ENCODE measurements around the gene XKR7. TPM values are rescaled to one million over a fixed set of nuclear protein-coding genes. Genes with fewer than 3 reads are reported as not detected.

The XKR7 gene
- total and polyA plus RNA-seq, 2 donors (not counting 3 experiments of a cell fraction or from before 2014, with no cell fraction given): 0.04 TPM; not detected in 1

- TF ChIP-seq FOS (IDR thresholded peaks at IDR 0.05; ENCODE audit: borderline replicate concordance, insufficient read depth, low read length): no peak
- TF ChIP-seq EZH2 (IDR thresholded peaks at IDR 0.05; ENCODE audit: borderline replicate concordance, low read depth, low read length, severe bottlenecking): no peak
- no peak for TF ChIP-seq MYC (IDR thresholded peaks at IDR 0.05; ENCODE audit: low read depth, low read length)
- TF ChIP-seq POLR2AphosphoS5 (IDR thresholded peaks at IDR 0.05; ENCODE audit: insufficient read depth, low read depth, low read length): no peak
- no peak for DNase-seq (ENCODE audit: low read depth, low spot score)
- Histone ChIP-seq H3K27me3 (ENCODE audit: control insufficient read depth in 2 of 2, insufficient read depth in 2 of 2, low read length in 2 of 2) (no peaks in the 10 kb centered on the region), H3K36me3 (ENCODE audit: control insufficient read depth in 2 of 2, extremely low read depth in 1 of 2, insufficient read depth in 2 of 2, low read length in 2 of 2) (no peaks in the 10 kb centered on the region), H3K79me2 (ENCODE audit: control insufficient read depth, insufficient read depth, low read length) (no peaks in the 10 kb centered on the region), H3K4me3 (replicated peaks in 1 of 3; ENCODE audit: insufficient read depth in 1 of 3, low read depth in 1 of 3, low read length in 3 of 3) (no peak overlapping the region), H3K4me2 (ENCODE audit: insufficient read depth, low read length) (no peak overlapping the region), H3K9me3 (replicated peaks; ENCODE audit: control insufficient read depth, insufficient read depth, low read length) (no peaks in the 10 kb centered on the region), H3K9me1 (replicated peaks; ENCODE audit: control insufficient read depth, extremely low read depth, insufficient read depth, low read length) (no peaks in the 10 kb centered on the region), H3K9ac (replicated peaks; ENCODE audit: extremely low read depth, insufficient read depth, low read length) (no peak overlapping the region), H3K4me1 (ENCODE audit: control insufficient read depth, extremely low read depth, insufficient read depth, low read length) (peaks cover 31% of the 10 kb centered on the region), H3K27ac (ENCODE audit: insufficient read depth, low read depth, low read length) (no peak overlapping the region), H2AFZ (ENCODE audit: low read depth, low read length) (no peak overlapping the region), H4K20me1 (replicated peaks; ENCODE audit: control insufficient read depth, extremely low read depth, insufficient read depth, low read length) (no peaks in the 10 kb centered on the region)
- intact Hi-C loops (cut with micrococcal nuclease) (loop anchor here (5.0 kb wide), 2 partner anchors 53 to 123 kb away; partner anchors contain the start of gene PDRG1), dilution Hi-C loops (cut with MboI; ENCODE audit: extremely low pct_ligation_motif_present, low sequenced_read_pairs) (no loop called here)
- FAIRE-seq: no peak
- ChIA-PET CTCF (interaction anchor here (1.1 to 1.2 kb wide), 2 partner anchors 12 to 14 kb away, joined by 3 read pairs; no protein-coding TSS in a partner anchor), POLR2A (interaction anchor here (0.6 kb wide), 1 partner anchor 23 kb away, joined by 4 read pairs; no protein-coding TSS in a partner anchor)
- no TSS peak for BruUV-seq (replicated peaks)
Observed at GRCh38 chr20:32004963-32005362, 37.0 kb downstream of the XKR7 start.

- Histone ChIP-seq H3K36me3 (ENCODE audit: control insufficient read depth in 2 of 2, extremely low read depth in 1 of 2, insufficient read depth in 2 of 2, low read length in 2 of 2) (no peaks in the 10 kb centered on the region), H3K9ac (replicated peaks; ENCODE audit: extremely low read depth, insufficient read depth, low read length) (no peak overlapping the region), H3K4me3 (replicated peaks in 1 of 3; ENCODE audit: insufficient read depth in 1 of 3, low read depth in 1 of 3, low read length in 3 of 3) (no peak overlapping the region), H3K27me3 (ENCODE audit: control insufficient read depth in 2 of 2, insufficient read depth in 2 of 2, low read length in 2 of 2) (no peaks in the 10 kb centered on the region), H3K4me1 (ENCODE audit: control insufficient read depth, extremely low read depth, insufficient read depth, low read length) (peaks cover 39% of the 10 kb centered on the region), H3K9me3 (replicated peaks; ENCODE audit: control insufficient read depth, insufficient read depth, low read length) (no peaks in the 10 kb centered on the region), H3K4me2 (ENCODE audit: insufficient read depth, low read length) (no peak overlapping the region), H2AFZ (ENCODE audit: low read depth, low read length) (no peak overlapping the region), H3K9me1 (replicated peaks; ENCODE audit: control insufficient read depth, extremely low read depth, insufficient read depth, low read length) (no peaks in the 10 kb centered on the region), H3K27ac (ENCODE audit: insufficient read depth, low read depth, low read length) (no peak overlapping the region), H4K20me1 (replicated peaks; ENCODE audit: control insufficient read depth, extremely low read depth, insufficient read depth, low read length) (no peaks in the 10 kb centered on the region), H3K79me2 (ENCODE audit: control insufficient read depth, insufficient read depth, low read length) (no peaks in the 10 kb centered on the region)
- intact Hi-C loops (cut with micrococcal nuclease) (loop anchor here (5.0 kb wide), 2 partner anchors 54 to 124 kb away; partner anchors contain the start of gene PDRG1), dilution Hi-C loops (cut with MboI; ENCODE audit: extremely low pct_ligation_motif_present, low sequenced_read_pairs) (no loop called here)
- CTCF ChIA-PET: interaction anchor here (2.5 kb wide), 1 partner anchor 14 kb away, joined by 11 read pairs; no protein-coding TSS in a partner anchor
- POLR2A ChIA-PET: no interaction called here
- no peak for FAIRE-seq
- BruUV-seq (replicated peaks): no TSS peak
- TF ChIP-seq FOS (IDR thresholded peaks at IDR 0.05; ENCODE audit: borderline replicate concordance, insufficient read depth, low read length) (no peak), JUN (IDR thresholded peaks at IDR 0.05; ENCODE audit: borderline replicate concordance, insufficient read depth, insufficient read length, low read depth) (no peak), POLR2A (IDR thresholded peaks at IDR 0.05; ENCODE audit: low read depth, low read length) (no peak), MYC (IDR thresholded peaks at IDR 0.05; ENCODE audit: low read depth, low read length) (no peak), EZH2 (IDR thresholded peaks at IDR 0.05; ENCODE audit: borderline replicate concordance, low read depth, low read length, severe bottlenecking) (no peak), POLR2AphosphoS5 (IDR thresholded peaks at IDR 0.05; ENCODE audit: insufficient read depth, low read depth, low read length) (no peak), MAX (IDR thresholded peaks at IDR 0.05; ENCODE audit: insufficient read depth, insufficient read length) (no peak), GATA2 (IDR thresholded peaks at IDR 0.05; ENCODE audit: insufficient read depth, insufficient read length, low read depth, low read length) (no peak), CTCF (IDR thresholded peaks at IDR 0.05; ENCODE audit: extremely low read depth in 1 of 2, insufficient read depth in 1 of 2, low read depth in 1 of 2, low read length in 2 of 2) (no peak)
- DNase-seq (ENCODE audit: low read depth, low spot score): no peak
Observed at GRCh38 chr20:32006053-32006452, 38.1 kb downstream of the XKR7 start.
